ENCODE results near the gene ORMDL2. TPM values are rescaled to one million over a fixed set of nuclear protein-coding genes. Genes with fewer than 3 reads are reported as not detected.
A peak's percentile ranks its signal among the peaks of the same experiment; 100 is the strongest.
"Not testable (repeated sequence)": the region's sequence is repeated elsewhere in the genome, so short reads cannot be mapped to it uniquely, and the experiment has no call there.

The ORMDL2 gene
- polyA plus RNA-seq, 1 donor from 2014 or later: 97.5 TPM

GRCh38 chr12:55818140-55818728 is 393 bp downstream of the ORMDL2 start:
- peaks cover 5 to 23% (median 14%) of the 10 kb centered on the region in 3 donors for H3K4me1 Mint-ChIP-seq
- no peaks in the 10 kb centered on the region for H3K9me3 Mint-ChIP-seq
- H3K27me3 Mint-ChIP-seq: no peaks in the 10 kb centered on the region
- H3K36me3 Mint-ChIP-seq: no peaks in the 10 kb centered on the region
- no peak overlapping the region for H3K27ac Mint-ChIP-seq
- no peak overlapping the region for H3K4me3 Mint-ChIP-seq

- H3K27me3 Mint-ChIP-seq: no peaks in the 10 kb centered on the region
- H3K4me3 Mint-ChIP-seq: no peak overlapping the region
- H3K27ac Mint-ChIP-seq: no peak overlapping the region
- H3K9me3 Mint-ChIP-seq: no peaks in the 10 kb centered on the region
- H3K4me1 Mint-ChIP-seq: peaks cover 4 to 21% (median 14%) of the 10 kb centered on the region in 3 donors
- H3K36me3 Mint-ChIP-seq: no peaks in the 10 kb centered on the region
These were observed 1.0 kb downstream of the ORMDL2 start for GRCh38 chr12:55818886-55819285.

GRCh38 chr12:55820679-55821078 is 2.8 kb downstream of the ORMDL2 start:
- Mint-ChIP-seq H3K4me3 (peak overlapping the region in 1 of 4 donors; percentile 6), H3K4me1 (peaks cover under 1 to 12% (median 7%) of the 10 kb centered on the region in 3 donors), H3K27me3 (no peaks in the 10 kb centered on the region), H3K27ac (no peak overlapping the region), H3K9me3 (no peaks in the 10 kb centered on the region), H3K36me3 (no peaks in the 10 kb centered on the region)

GRCh38 chr12:55822228-55822627 is 4.4 kb downstream of the ORMDL2 start:
- Mint-ChIP-seq H3K4me1 (peaks cover 5 to 13% (median 10%) of the 10 kb centered on the region in 3 donors), H3K27me3 (no peaks in the 10 kb centered on the region), H3K9me3 (no peaks in the 10 kb centered on the region), H3K4me3 (peak overlapping the region in 1 of 4 donors; percentile 75), H3K36me3 (peaks cover 1% of the 10 kb centered on the region), H3K27ac (peak overlapping the region in 2 of 3 donors; percentile 32 to 71)

GRCh38 chr12:55823419-55823818 is 5.6 kb downstream of the ORMDL2 start:
- peaks cover 17 to 24% (median 21%) of the 10 kb centered on the region in 3 donors for H3K4me1 Mint-ChIP-seq
- peak overlapping the region in 1 of 4 donors; percentile 75 for H3K4me3 Mint-ChIP-seq
- H3K36me3 Mint-ChIP-seq: peaks cover 1% of the 10 kb centered on the region
- H3K9me3 Mint-ChIP-seq: no peaks in the 10 kb centered on the region
- no peaks in the 10 kb centered on the region for H3K27me3 Mint-ChIP-seq
- H3K27ac Mint-ChIP-seq: peak overlapping the region in 2 of 3 donors; percentile 26 to 71

GRCh38 chr12:55824726-55825125 is 6.9 kb downstream of the ORMDL2 start:
- Mint-ChIP-seq H3K9me3 (no peaks in the 10 kb centered on the region), H3K4me3 (peak overlapping the region in 1 of 4 donors; percentile 75), H3K27ac (peak overlapping the region in 2 of 3 donors; percentile 64 to 69), H3K4me1 (peaks cover 20 to 24% (median 20%) of the 10 kb centered on the region in 3 donors), H3K36me3 (peaks cover 1% of the 10 kb centered on the region), H3K27me3 (no peaks in the 10 kb centered on the region)

GRCh38 chr12:55827806-55828205 is 10.0 kb downstream of the ORMDL2 start:
- Mint-ChIP-seq H3K27ac (peak overlapping the region; percentile 27 to 93 (median 90)), H3K27me3 (no peaks in the 10 kb centered on the region), H3K4me3 (peak overlapping the region; percentile 66 to 99 (median 97)), H3K9me3 (no peaks in the 10 kb centered on the region), H3K36me3 (peaks cover 1% of the 10 kb centered on the region), H3K4me1 (peaks cover 24 to 28% (median 25%) of the 10 kb centered on the region in 3 donors)

GRCh38 chr12:55828357-55828756 is 10.5 kb downstream of the ORMDL2 start:
- peaks cover 24 to 28% (median 25%) of the 10 kb centered on the region in 3 donors for H3K4me1 Mint-ChIP-seq
- H3K36me3 Mint-ChIP-seq: peaks cover 1% of the 10 kb centered on the region
- H3K4me3 Mint-ChIP-seq: peak overlapping the region; percentile 96 to 99 (median 98)
- no peaks in the 10 kb centered on the region for H3K27me3 Mint-ChIP-seq
- H3K9me3 Mint-ChIP-seq: no peaks in the 10 kb centered on the region
- peak overlapping the region; percentile 88 to 93 (median 93) for H3K27ac Mint-ChIP-seq

- Mint-ChIP-seq H3K36me3 (peaks cover 1% of the 10 kb centered on the region), H3K27ac (peak overlapping the region; percentile 88 to 93 (median 93)), H3K4me3 (peak overlapping the region; percentile 96 to 99 (median 98)), H3K9me3 (no peaks in the 10 kb centered on the region), H3K4me1 (peaks cover 24 to 28% (median 25%) of the 10 kb centered on the region in 3 donors), H3K27me3 (no peaks in the 10 kb centered on the region)
These were observed 12.2 kb downstream of the ORMDL2 start for GRCh38 chr12:55829967-55830600.

- H3K36me3 Mint-ChIP-seq: peaks cover 1% of the 10 kb centered on the region
- peak overlapping the region; percentile 88 to 93 (median 93) for H3K27ac Mint-ChIP-seq
- H3K27me3 Mint-ChIP-seq: no peaks in the 10 kb centered on the region
- H3K9me3 Mint-ChIP-seq: no peaks in the 10 kb centered on the region
- peaks cover 23 to 26% (median 23%) of the 10 kb centered on the region in 3 donors for H3K4me1 Mint-ChIP-seq
- H3K4me3 Mint-ChIP-seq: peak overlapping the region; percentile 96 to 99 (median 98)
These were observed 13.0 kb downstream of the ORMDL2 start for GRCh38 chr12:55830601-55831446.

GRCh38 chr12:55831447-55831815 is 13.6 kb downstream of the ORMDL2 start:
- Mint-ChIP-seq H3K27me3 (no peaks in the 10 kb centered on the region), H3K4me1 (peaks cover 19 to 24% (median 20%) of the 10 kb centered on the region in 3 donors), H3K4me3 (peak overlapping the region; percentile 96 to 99 (median 98)), H3K36me3 (peaks cover 1% of the 10 kb centered on the region), H3K27ac (peak overlapping the region in 1 of 3 donors; percentile 93), H3K9me3 (no peaks in the 10 kb centered on the region)

- Mint-ChIP-seq H3K4me1 (peaks cover 11 to 14% (median 11%) of the 10 kb centered on the region in 3 donors), H3K36me3 (peaks cover 1% of the 10 kb centered on the region), H3K9me3 (no peaks in the 10 kb centered on the region), H3K4me3 (peak overlapping the region in 2 of 4 donors; percentile 35 to 52), H3K27me3 (no peaks in the 10 kb centered on the region), H3K27ac (no peak overlapping the region)
These were observed 15.2 kb downstream of the ORMDL2 start for GRCh38 chr12:55833056-55833455.

- H3K4me1 Mint-ChIP-seq, H3K36me3 Mint-ChIP-seq, H3K27ac Mint-ChIP-seq, H3K4me3 Mint-ChIP-seq, H3K9me3 Mint-ChIP-seq, H3K27me3 Mint-ChIP-seq: not testable (repeated sequence)
These were observed 16.6 kb downstream of the ORMDL2 start for GRCh38 chr12:55834400-55834799.

- peaks cover 0 to 3% (median 0%) of the 10 kb centered on the region in 3 donors for H3K4me1 Mint-ChIP-seq
- H3K4me3 Mint-ChIP-seq: peak overlapping the region in 1 of 4 donors; percentile 10
- H3K27me3 Mint-ChIP-seq: peaks cover 2% of the 10 kb centered on the region
- H3K27ac Mint-ChIP-seq: no peak overlapping the region
- peaks cover 4% of the 10 kb centered on the region for H3K36me3 Mint-ChIP-seq
- H3K9me3 Mint-ChIP-seq: no peaks in the 10 kb centered on the region
These were observed 20.5 kb downstream of the ORMDL2 start for GRCh38 chr12:55838361-55838760.
